Subcutaneous adipose tissue (tissue), 4 donors: Measurements from ENCODE around the gene FAH. TPM values are rescaled to one million over a fixed set of nuclear protein-coding genes. Genes with fewer than 3 reads are reported as not detected.

Experiments used
- total RNA-seq, 4 donors: library from RNA; depleted of rRNA; stranded (reverse); fragments of >200 nt; gene quantifications; one replicate each; pipeline ENCODE4 v1.1.0, GENCODE V29; 2016
- TF ChIP-seq, protein P1 (sequence below): fragments of 450-650 bp; IDR thresholded peaks from one replicate; pipeline ENCODE4 v1.5.1; 2016; ENCODE audit warnings: low read depth, mild to moderate bottlenecking, control low read depth, antibody characterized with exemption, moderate library complexity

FAH gene
- total RNA-seq, 4 donors from 2014 or later, result 87.6 to 196 (median 109) TPM

DNA sequence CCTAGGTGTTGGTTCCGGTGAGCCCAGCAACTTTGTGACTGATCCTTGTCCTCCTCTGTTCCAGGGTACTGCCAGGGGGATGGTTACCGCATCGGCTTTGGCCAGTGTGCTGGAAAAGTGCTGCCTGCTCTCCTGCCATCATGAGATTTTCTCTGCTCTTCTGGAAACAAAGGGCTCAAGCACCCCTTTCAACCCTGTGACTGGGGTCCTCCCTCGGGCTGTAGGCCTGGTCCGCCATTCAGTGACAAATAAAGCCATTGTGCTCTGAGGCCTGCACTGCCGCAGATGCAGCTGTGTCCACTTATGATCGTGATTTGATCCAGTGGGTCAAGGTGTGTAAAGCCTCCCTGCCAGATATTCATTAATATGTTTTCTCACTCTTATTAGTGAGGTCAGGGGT, 33.3 kb downstream of the FAH start:
- TF ChIP-seq, protein P1, sequence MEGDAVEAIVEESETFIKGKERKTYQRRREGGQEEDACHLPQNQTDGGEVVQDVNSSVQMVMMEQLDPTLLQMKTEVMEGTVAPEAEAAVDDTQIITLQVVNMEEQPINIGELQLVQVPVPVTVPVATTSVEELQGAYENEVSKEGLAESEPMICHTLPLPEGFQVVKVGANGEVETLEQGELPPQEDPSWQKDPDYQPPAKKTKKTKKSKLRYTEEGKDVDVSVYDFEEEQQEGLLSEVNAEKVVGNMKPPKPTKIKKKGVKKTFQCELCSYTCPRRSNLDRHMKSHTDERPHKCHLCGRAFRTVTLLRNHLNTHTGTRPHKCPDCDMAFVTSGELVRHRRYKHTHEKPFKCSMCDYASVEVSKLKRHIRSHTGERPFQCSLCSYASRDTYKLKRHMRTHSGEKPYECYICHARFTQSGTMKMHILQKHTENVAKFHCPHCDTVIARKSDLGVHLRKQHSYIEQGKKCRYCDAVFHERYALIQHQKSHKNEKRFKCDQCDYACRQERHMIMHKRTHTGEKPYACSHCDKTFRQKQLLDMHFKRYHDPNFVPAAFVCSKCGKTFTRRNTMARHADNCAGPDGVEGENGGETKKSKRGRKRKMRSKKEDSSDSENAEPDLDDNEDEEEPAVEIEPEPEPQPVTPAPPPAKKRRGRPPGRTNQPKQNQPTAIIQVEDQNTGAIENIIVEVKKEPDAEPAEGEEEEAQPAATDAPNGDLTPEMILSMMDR, result no peak

DNA sequence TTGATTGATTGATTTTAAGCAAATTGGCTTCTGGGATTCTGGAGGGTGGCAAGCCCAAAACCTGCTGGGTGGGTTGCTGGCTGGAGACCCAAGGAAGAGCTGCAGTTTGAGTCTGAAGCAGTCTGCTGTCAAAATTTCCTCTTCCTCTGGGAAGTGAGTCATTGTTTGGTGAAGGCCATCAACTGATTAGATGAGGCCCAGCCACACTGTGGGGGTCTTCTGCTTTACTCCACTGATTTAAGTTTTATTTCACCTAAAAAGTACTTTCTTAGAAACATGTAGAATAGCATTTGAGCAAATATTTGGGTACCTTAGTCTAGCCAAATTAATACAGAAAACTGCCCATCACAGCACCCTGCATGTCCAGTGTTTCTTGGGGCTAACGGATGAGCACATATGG, 33.8 kb downstream of the FAH start:
- TF ChIP-seq, protein P1, result no peak

DNA sequence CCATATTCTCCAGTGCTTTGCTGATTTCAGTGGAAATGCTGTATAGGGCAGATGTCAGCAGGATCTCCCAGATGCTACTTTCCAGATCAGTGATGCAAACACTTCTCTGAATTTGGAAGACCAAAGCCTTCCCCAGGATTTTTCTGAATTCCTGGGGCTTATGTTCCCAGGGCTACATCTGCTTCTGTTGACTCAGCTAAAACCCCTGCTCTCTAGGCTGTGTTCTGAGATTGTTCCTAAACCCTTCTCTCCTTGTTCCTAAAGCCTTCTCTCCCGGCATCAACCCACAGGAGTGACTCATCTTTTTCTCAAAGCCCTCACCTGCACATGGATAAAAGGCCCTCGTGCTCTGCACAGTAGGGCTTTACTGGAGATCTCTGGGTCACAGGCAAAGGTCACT, 35.5 kb downstream of the FAH start:
- TF ChIP-seq, protein P1, result no peak

DNA sequence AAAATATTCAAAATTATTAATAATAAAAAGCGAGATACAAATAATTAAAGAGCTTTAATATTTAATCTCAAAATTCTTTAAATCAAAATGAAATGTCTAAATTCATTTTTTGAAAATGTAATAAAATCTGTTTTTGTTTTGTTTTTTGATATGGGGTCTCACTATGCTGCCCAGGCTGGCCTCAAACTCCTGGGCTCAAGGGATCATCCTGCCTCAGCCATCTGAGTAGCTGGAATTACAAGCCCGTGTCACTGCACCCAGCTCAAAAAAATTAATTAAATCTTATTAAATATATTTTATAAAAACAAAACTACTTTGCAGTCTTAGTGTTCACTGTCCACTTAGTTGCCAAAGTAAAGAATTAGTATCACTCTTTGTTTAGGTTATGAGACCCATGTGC, 38.4 kb downstream of the FAH start:
- TF ChIP-seq, protein P1, result no peak

DNA sequence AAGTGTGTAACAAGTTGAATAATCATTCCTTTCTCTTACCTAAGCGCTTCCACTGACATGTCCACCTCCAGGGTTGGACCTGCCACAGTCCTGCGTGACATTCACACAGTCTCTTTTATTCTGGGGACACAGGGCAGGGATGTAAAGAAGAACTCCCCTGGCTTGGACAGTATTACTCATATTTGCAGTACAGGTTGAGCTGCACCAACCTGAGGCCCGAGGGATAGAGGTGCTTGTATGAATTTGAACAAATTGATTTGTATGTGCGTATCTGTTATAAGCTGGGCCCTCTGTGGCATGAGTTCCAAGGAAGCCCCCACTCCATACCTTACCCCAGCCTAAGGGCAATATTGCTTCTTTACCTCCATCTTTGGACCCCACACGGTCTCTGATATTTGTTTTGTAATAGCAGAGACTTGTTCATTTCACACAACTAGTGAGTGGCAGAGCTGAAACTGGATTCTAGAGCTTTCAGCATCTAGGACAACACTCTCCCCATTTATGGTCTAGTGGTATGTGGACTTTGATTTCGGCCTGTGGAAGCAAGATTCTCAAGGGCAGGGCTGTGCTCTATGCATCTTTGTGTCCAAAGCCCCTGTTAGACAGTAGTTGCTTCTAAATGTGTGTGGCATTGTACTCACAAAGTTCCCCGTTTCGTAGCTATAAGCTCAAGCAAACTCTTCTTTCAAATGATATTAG, 39.2 kb downstream of the FAH start:
- TF ChIP-seq, protein P1, result no peak

DNA sequence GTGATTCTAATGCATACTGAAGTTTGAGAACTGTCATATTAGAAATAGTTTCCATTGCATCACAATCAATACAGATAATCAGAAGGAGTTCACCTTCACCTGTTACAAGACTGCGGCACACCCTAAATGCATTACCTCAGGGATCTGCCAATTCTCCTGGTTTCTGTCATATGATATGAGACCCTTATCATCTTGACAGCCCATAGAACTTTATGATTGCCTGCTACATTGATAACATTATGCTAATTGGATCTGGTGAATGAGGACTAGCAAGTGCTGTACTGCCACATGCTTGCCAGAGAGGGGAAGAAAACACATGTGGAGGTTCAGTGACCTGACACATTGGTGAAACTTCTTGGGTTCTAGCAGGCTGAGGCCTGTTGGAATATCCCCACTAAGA, 41.4 kb downstream of the FAH start:
- TF ChIP-seq, protein P1, result no peak

DNA sequence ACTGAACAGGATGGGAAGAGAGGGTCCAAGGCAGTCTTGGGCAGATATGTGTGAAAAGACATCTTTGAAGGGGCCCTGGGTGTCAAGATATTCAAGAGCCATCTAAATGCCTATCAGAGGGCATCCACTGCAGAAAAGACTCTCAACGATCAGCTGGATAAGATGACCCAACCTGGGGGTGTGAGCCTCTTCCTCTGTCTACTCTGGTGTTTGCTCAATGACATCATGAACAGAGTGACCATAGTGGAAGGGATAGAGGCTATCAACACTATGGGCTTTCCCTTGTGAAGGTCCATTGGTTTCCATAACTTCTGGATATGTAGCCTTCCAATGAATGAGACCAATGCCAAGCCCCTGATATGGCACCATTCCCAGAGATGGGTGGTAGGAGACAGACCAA, 42.1 kb downstream of the FAH start:
- TF ChIP-seq, protein P1, result no peak
